ENCODE results near the gene COL4A3.

DNA sequence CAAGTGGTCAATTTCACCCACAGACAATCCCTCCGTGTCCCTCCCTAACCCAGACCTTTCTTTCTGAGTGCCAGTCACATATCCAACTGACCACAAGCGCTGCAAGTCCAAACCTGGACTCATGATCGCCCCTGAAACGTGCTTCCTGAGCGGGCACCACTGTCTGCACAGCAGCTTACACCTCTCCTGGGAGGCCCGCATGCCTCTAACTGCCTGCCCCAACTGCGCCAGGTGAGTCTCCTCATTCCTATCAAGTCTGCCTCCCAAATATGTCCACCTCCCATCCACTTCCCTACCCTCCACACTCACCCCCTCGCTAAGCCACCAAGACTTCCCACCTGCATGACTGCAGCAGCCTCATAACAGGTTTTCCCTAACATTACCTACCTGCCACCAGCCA, 33.8 kb upstream of the COL4A3 start:
- TF ChIP-seq, protein P1, sequence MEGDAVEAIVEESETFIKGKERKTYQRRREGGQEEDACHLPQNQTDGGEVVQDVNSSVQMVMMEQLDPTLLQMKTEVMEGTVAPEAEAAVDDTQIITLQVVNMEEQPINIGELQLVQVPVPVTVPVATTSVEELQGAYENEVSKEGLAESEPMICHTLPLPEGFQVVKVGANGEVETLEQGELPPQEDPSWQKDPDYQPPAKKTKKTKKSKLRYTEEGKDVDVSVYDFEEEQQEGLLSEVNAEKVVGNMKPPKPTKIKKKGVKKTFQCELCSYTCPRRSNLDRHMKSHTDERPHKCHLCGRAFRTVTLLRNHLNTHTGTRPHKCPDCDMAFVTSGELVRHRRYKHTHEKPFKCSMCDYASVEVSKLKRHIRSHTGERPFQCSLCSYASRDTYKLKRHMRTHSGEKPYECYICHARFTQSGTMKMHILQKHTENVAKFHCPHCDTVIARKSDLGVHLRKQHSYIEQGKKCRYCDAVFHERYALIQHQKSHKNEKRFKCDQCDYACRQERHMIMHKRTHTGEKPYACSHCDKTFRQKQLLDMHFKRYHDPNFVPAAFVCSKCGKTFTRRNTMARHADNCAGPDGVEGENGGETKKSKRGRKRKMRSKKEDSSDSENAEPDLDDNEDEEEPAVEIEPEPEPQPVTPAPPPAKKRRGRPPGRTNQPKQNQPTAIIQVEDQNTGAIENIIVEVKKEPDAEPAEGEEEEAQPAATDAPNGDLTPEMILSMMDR (IDR thresholded peaks at IDR 0.05; ENCODE audit: low read length) = no peak
- no peak for TF ChIP-seq EZH2 (IDR thresholded peaks at IDR 0.05; ENCODE audit: borderline replicate concordance, low read length)

Data from OCI-LY1 (cell line).